HG03575 (cell line): ENCODE data around the gene E2F1.
"Not testable (repeated sequence)": the region's sequence is repeated elsewhere in the genome, so short reads cannot be mapped to it uniquely, and the experiment has no call there.

ENCODE experiments used
- ATAC-seq: cut with Tn5 transposase; IDR thresholded peaks from one replicate; pipeline ENCODE4 v1.9.1; 2021; ENCODE audit not compliant: unreplicated experiment, insufficient number of reproducible peaks, low FRiP score; ENCODE audit errors: extremely low read depth

Gene E2F1

GRCh38 chr20:33650111-33650752 is 36.0 kb downstream of the E2F1 start:
- ATAC-seq, result no peak

- no peak for ATAC-seq
These were observed 36.9 kb downstream of the E2F1 start for GRCh38 chr20:33649201-33649681.

GRCh38 chr20:33648396-33649004 is 37.7 kb downstream of the E2F1 start:
- ATAC-seq, result no peak

- no peak for ATAC-seq
These were observed 38.4 kb downstream of the E2F1 start for GRCh38 chr20:33647603-33648395.

GRCh38 chr20:33646959-33647602 is 39.1 kb downstream of the E2F1 start:
- not testable (repeated sequence) for ATAC-seq

- ATAC-seq, result no peak
These were observed 40.0 kb downstream of the E2F1 start for GRCh38 chr20:33646191-33646590.

- ATAC-seq, result no peak
These were observed 40.8 kb downstream of the E2F1 start for GRCh38 chr20:33645396-33645795.

- no peak for ATAC-seq
These were observed 41.2 kb downstream of the E2F1 start for GRCh38 chr20:33645072-33645358.

- no peak for ATAC-seq
These were observed 41.7 kb downstream of the E2F1 start for GRCh38 chr20:33644313-33645071.

- no peak for ATAC-seq
These were observed 45.9 kb downstream of the E2F1 start for GRCh38 chr20:33640287-33640686.

GRCh38 chr20:33636776-33637175 is 49.4 kb downstream of the E2F1 start:
- ATAC-seq, result no peak

- no peak for ATAC-seq
These were observed 50.8 kb downstream of the E2F1 start for GRCh38 chr20:33635341-33635740.

GRCh38 chr20:33631910-33632309 is 54.3 kb downstream of the E2F1 start:
- not testable (repeated sequence) for ATAC-seq

- no peak for ATAC-seq
These were observed 55.7 kb downstream of the E2F1 start for GRCh38 chr20:33630507-33630906.

GRCh38 chr20:33629979-33630378 is 56.2 kb downstream of the E2F1 start:
- no peak for ATAC-seq

- no peak for ATAC-seq
These were observed 56.7 kb downstream of the E2F1 start for GRCh38 chr20:33629533-33629932.

GRCh38 chr20:33627577-33628216 is 58.5 kb downstream of the E2F1 start:
- no peak for ATAC-seq

GRCh38 chr20:33626190-33626589 is 60.0 kb downstream of the E2F1 start:
- no peak for ATAC-seq
